GM23338 (cell line): Measurements from ENCODE around the gene SRP54. TPM values are rescaled to one million over a fixed set of nuclear protein-coding genes. Genes with fewer than 3 reads are reported as not detected.

Experiments used
- ATAC-seq: fragments of 200-7000 bp; cut with Tn5 transposase; 3 replicates; pipeline ENCODE4 v1.9.1; 2020
- DNase-seq: peaks from one replicate; pipeline ENCODE4 v3.0.0-alpha.2; 2015; ENCODE audit warnings: low spot score
- H2AFZ ChIP-seq: fragments of 200-600 bp; sonication (generic); 2 replicates; pipeline ENCODE4 v1.8.0; 2016; ENCODE audit warnings: antibody characterized with exemption, mild to moderate bottlenecking, moderate library complexity
- H3F3A ChIP-seq: fragments of 200-600 bp; sonication (generic); replicated peaks from 2 replicates; pipeline ENCODE4 v1.8.0; 2017; ENCODE audit warnings: antibody characterized with exemption, mixed run types, low read depth
- H3K27ac ChIP-seq: fragments of 200-600 bp; sonication (generic); 2 replicates; pipeline ENCODE4 v1.6.1; 2016; ENCODE audit warnings: low read depth
- H3K27me3 ChIP-seq: fragments of 200-600 bp; sonication (generic); 2 replicates; pipeline ENCODE4 v1.8.0; 2016; ENCODE audit warnings: mild to moderate bottlenecking, mixed run types, moderate library complexity; ENCODE audit not compliant: insufficient read depth
- H3K36me3 ChIP-seq: fragments of 200-600 bp; sonication (generic); 2 replicates; pipeline ENCODE4 v1.8.0; 2016; ENCODE audit warnings: mild to moderate bottlenecking; ENCODE audit not compliant: insufficient read depth
- H3K4me1 ChIP-seq: fragments of 200-600 bp; sonication (generic); 2 replicates; pipeline ENCODE4 v1.8.0; 2016; ENCODE audit warnings: mild to moderate bottlenecking, moderate library complexity; ENCODE audit not compliant: insufficient read depth
- H3K4me2 ChIP-seq: fragments of 200-600 bp; sonication (generic); 2 replicates; pipeline ENCODE4 v1.7.1; 2017; ENCODE audit warnings: mixed run types
- H3K4me3 ChIP-seq: fragments of 200-600 bp; sonication (generic); 2 replicates; pipeline ENCODE4 v1.6.1; 2016; ENCODE audit warnings: mixed run types
- H3K79me2 ChIP-seq: fragments of 200-600 bp; sonication (generic); replicated peaks from 2 replicates; pipeline ENCODE4 v1.8.0; 2017; ENCODE audit warnings: mild to moderate bottlenecking; ENCODE audit not compliant: insufficient read depth
- H3K9me2 ChIP-seq: fragments of 200-600 bp; sonication (generic); 2 replicates; pipeline ENCODE4 v1.8.0; 2017; ENCODE audit not compliant: insufficient read depth
- H4K20me1 ChIP-seq: fragments of 200-600 bp; sonication (generic); replicated peaks from 2 replicates; pipeline ENCODE4 v1.8.0; 2017; ENCODE audit warnings: mild to moderate bottlenecking; ENCODE audit not compliant: insufficient read depth
- H3K27ac Mint-ChIP-seq: 2 replicates; pipeline ENCODE4 v1.8.0; 2020; ENCODE audit warnings: inconsistent platforms, mild to moderate bottlenecking, moderate library complexity, mixed read lengths
- H3K27me3 Mint-ChIP-seq: 3 replicates; pipeline ENCODE4 v1.8.0; 2022; ENCODE audit warnings: low read depth, mild to moderate bottlenecking, moderate library complexity, mixed read lengths, inconsistent platforms; ENCODE audit not compliant: insufficient read depth, poor library complexity
- H3K36me3 Mint-ChIP-seq: 3 replicates; pipeline ENCODE4 v1.8.0; 2021; ENCODE audit warnings: low read depth, mild to moderate bottlenecking, inconsistent platforms, moderate library complexity, mixed read lengths
- H3K4me1 Mint-ChIP-seq: 3 replicates; pipeline ENCODE4 v1.8.0; 2020; ENCODE audit warnings: mild to moderate bottlenecking, inconsistent platforms, mixed read lengths
- H3K4me3 Mint-ChIP-seq: 3 replicates; pipeline ENCODE4 v1.8.0; 2021; ENCODE audit warnings: moderate library complexity, mild to moderate bottlenecking, inconsistent platforms, mixed read lengths
- H3K9me3 Mint-ChIP-seq: 3 replicates; pipeline ENCODE4 v1.8.0; 2020; ENCODE audit warnings: moderate library complexity, mild to moderate bottlenecking, inconsistent platforms, mixed read lengths
- JUNB ChIP-seq: IDR thresholded peaks from one replicate; pipeline ENCODE4 v1.6.1; 2016; ENCODE audit warnings: antibody characterized with exemption; ENCODE audit not compliant: unreplicated experiment
- POLR2AphosphoS5 ChIP-seq: IDR thresholded peaks from 2 replicates; pipeline ENCODE4 v1.6.1; 2016; ENCODE audit warnings: antibody characterized with exemption, low read depth
- REST ChIP-seq: IDR thresholded peaks from one replicate; pipeline ENCODE4 v1.6.1; 2018; ENCODE audit warnings: antibody characterized with exemption; ENCODE audit not compliant: unreplicated experiment
- STAT1 ChIP-seq: IDR thresholded peaks from one replicate; pipeline ENCODE4 v1.6.1; 2016; ENCODE audit warnings: antibody characterized with exemption; ENCODE audit not compliant: unreplicated experiment
- ZNF331 ChIP-seq: fragments of 250-450 bp; sonication (Bioruptor Pico); IDR thresholded peaks from 2 replicates; pipeline ENCODE4 v1.5.0; 2020; ENCODE audit warnings: low read depth, mild to moderate bottlenecking, moderate library complexity
- polyA plus RNA-seq: library from polyadenylated mRNA; unstranded; fragments of >200 nt; fragmentation: Nextera tagmentation; extraction: Ambion mirVana; gene quantifications from 2 replicates; pipeline ENCODE4 v1.2.1, GENCODE V29; 2016
- total RNA-seq: library from RNA; depleted of rRNA; stranded (reverse); fragments of >200 nt; shearing (Covaris generic); gene quantifications from 2 replicates; pipeline ENCODE4 v1.2.3, GENCODE V29; 2014
- TF ChIP-seq, protein P1 (sequence below): fragments of 250-450 bp; sonication (Bioruptor Pico); IDR thresholded peaks from 2 replicates; pipeline ENCODE4 v1.5.0; 2020; ENCODE audit warnings: mild to moderate bottlenecking, moderate library complexity

SRP54 gene
- total and polyA plus RNA-seq, 2 experiments from 2014 or later: 60.4 to 77.5 TPM

GRCh38 chr14:34933301-34933700 lies 49.5 kb upstream of the SRP54 start (continued):
- TF ChIP-seq STAT1: no peak
- TF ChIP-seq POLR2AphosphoS5: no peak
- TF ChIP-seq REST: no peak

DNA sequence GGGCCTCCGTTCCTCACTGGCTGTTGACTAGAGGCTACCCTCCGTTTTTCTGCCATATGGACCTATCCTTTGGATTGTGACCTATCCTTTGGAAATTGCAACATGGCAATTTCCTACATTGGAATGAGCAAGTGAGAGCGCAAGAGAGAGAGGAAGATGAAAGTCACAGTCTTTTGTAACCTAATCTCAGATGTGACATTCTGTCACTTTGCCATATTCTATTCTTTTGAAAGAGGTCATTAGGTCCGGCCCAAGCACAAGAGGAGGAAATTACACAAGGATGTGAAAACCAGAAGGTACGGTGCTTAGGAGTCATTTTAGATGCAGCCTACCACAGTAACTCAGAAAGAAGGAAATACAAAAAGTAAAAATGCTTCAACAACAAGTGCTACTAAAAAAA lies 47.3 kb upstream of the SRP54 start:
- Histone ChIP-seq H3K27me3 (no peaks in the 10 kb centered on the region), H3F3A (no peaks in the 10 kb centered on the region), H4K20me1 (no peaks in the 10 kb centered on the region), H3K9me2 (no peaks in the 10 kb centered on the region), H3K4me2 (no peak overlapping the region), H3K36me3 (no peaks in the 10 kb centered on the region), H3K4me3 (no peak overlapping the region), H3K79me2 (no peaks in the 10 kb centered on the region), H3K27ac (no peak overlapping the region), H3K4me1 (no peaks in the 10 kb centered on the region), H2AFZ (no peak overlapping the region)
- ATAC-seq (no peak), DNase-seq (no peak)
- Mint-ChIP-seq H3K27me3 (peaks cover 3% of the 10 kb centered on the region), H3K9me3 (no peaks in the 10 kb centered on the region), H3K4me3 (no peak overlapping the region), H3K4me1 (no peaks in the 10 kb centered on the region), H3K27ac (no peak overlapping the region), H3K36me3 (no peaks in the 10 kb centered on the region)
- no peak for TF ChIP-seq JUNB
- TF ChIP-seq, protein P1, sequence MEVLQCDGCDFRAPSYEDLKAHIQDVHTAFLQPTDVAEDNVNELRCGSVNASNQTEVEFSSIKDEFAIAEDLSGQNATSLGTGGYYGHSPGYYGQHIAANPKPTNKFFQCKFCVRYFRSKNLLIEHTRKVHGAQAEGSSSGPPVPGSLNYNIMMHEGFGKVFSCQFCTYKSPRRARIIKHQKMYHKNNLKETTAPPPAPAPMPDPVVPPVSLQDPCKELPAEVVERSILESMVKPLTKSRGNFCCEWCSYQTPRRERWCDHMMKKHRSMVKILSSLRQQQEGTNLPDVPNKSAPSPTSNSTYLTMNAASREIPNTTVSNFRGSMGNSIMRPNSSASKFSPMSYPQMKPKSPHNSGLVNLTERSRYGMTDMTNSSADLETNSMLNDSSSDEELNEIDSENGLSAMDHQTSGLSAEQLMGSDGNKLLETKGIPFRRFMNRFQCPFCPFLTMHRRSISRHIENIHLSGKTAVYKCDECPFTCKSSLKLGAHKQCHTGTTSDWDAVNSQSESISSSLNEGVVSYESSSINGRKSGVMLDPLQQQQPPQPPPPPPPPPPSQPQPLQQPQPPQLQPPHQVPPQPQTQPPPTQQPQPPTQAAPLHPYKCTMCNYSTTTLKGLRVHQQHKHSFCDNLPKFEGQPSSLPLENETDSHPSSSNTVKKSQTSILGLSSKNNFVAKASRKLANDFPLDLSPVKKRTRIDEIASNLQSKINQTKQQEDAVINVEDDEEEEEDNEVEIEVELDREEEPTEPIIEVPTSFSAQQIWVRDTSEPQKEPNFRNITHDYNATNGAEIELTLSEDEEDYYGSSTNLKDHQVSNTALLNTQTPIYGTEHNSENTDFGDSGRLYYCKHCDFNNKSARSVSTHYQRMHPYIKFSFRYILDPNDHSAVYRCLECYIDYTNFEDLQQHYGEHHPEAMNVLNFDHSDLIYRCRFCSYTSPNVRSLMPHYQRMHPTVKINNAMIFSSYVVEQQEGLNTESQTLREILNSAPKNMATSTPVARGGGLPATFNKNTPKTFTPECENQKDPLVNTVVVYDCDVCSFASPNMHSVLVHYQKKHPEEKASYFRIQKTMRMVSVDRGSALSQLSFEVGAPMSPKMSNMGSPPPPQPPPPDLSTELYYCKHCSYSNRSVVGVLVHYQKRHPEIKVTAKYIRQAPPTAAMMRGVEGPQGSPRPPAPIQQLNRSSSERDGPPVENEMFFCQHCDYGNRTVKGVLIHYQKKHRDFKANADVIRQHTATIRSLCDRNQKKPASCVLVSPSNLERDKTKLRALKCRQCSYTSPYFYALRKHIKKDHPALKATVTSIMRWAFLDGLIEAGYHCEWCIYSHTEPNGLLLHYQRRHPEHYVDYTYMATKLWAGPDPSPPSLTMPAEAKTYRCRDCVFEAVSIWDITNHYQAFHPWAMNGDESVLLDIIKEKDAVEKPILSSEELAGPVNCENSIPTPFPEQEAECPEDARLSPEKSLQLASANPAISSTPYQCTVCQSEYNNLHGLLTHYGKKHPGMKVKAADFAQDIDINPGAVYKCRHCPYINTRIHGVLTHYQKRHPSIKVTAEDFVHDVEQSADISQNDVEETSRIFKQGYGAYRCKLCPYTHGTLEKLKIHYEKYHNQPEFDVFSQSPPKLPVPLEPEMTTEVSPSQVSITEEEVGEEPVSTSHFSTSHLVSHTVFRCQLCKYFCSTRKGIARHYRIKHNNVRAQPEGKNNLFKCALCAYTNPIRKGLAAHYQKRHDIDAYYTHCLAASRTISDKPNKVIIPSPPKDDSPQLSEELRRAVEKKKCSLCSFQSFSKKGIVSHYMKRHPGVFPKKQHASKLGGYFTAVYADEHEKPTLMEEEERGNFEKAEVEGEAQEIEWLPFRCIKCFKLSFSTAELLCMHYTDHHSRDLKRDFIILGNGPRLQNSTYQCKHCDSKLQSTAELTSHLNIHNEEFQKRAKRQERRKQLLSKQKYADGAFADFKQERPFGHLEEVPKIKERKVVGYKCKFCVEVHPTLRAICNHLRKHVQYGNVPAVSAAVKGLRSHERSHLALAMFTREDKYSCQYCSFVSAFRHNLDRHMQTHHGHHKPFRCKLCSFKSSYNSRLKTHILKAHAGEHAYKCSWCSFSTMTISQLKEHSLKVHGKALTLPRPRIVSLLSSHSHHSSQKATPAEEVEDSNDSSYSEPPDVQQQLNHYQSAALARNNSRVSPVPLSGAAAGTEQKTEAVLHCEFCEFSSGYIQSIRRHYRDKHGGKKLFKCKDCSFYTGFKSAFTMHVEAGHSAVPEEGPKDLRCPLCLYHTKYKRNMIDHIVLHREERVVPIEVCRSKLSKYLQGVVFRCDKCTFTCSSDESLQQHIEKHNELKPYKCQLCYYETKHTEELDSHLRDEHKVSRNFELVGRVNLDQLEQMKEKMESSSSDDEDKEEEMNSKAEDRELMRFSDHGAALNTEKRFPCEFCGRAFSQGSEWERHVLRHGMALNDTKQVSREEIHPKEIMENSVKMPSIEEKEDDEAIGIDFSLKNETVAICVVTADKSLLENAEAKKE: no peak
- no peak for TF ChIP-seq ZNF331 (CRISPR knock-in tag)
